ENCODE results near the gene GDNF.

DNA sequence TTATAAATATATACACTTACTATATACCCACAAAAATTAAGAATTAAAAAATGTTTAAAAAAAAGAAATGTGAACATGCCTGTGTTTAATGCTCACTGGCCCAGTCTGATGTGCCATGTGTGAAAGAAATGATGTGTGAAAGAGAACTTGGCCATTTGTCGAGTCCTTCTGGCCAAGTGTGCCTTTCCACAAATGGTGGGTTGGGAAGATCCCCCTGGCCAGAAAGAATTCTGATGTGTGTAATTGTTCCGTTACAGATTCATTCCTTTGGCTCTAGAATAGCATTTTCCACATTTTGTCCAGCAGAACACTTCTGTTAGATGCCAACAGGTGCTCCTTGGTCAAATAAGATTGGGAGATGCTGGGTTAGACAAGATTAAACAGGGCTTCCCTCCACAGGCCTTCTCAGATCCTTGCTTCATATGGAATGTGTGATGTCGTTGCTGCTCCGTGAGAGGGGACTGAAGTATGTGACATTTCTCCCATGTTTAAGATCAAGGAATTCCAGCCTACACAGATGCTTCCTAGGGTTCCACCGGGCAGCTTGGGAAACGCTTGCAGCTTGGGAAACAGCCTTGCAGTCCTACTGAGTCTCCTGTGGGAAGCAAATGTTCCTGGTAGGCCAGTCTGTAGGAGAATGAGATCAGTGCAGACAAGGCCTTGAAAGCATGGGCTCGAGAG, 32.1 kb downstream of the GDNF start:
- TF ChIP-seq, protein P1, sequence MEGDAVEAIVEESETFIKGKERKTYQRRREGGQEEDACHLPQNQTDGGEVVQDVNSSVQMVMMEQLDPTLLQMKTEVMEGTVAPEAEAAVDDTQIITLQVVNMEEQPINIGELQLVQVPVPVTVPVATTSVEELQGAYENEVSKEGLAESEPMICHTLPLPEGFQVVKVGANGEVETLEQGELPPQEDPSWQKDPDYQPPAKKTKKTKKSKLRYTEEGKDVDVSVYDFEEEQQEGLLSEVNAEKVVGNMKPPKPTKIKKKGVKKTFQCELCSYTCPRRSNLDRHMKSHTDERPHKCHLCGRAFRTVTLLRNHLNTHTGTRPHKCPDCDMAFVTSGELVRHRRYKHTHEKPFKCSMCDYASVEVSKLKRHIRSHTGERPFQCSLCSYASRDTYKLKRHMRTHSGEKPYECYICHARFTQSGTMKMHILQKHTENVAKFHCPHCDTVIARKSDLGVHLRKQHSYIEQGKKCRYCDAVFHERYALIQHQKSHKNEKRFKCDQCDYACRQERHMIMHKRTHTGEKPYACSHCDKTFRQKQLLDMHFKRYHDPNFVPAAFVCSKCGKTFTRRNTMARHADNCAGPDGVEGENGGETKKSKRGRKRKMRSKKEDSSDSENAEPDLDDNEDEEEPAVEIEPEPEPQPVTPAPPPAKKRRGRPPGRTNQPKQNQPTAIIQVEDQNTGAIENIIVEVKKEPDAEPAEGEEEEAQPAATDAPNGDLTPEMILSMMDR (IDR thresholded peaks at IDR 0.05), result no peak
- no peak for TF ChIP-seq POLR2AphosphoS5 (IDR thresholded peaks at IDR 0.05)
- no peak for TF ChIP-seq POLR2A (IDR thresholded peaks at IDR 0.05)
- TF ChIP-seq EP300 (IDR thresholded peaks at IDR 0.05), result no peak
